ENCODE results near the gene RGS12.

- no peak for TF ChIP-seq EZH2 (IDR thresholded peaks at IDR 0.05; ENCODE audit: insufficient read depth, poor library complexity, severe bottlenecking)
- TF ChIP-seq EZH2phosphoT487 (IDR thresholded peaks at IDR 0.05; ENCODE audit: insufficient read depth, low read depth): no peak
Measured at GRCh38 chr4:3290889-3291321, 1.9 kb upstream of the RGS12 start.

Measured in GM23248 (cell line).